Effector CD4-positive, alpha-beta T cell (primary cell): ENCODE results near the gene FKBP7.
"Not testable (repeated sequence)": the region's sequence is repeated elsewhere in the genome, so short reads cannot be mapped to it uniquely, and the experiment has no call there.

Experiments used
- DNase-seq: peaks from one replicate; pipeline ENCODE4 v3.0.0-alpha.2; 2020
- total RNA-seq: gene quantifications from one replicate; lab custom pipeline; 2026; lab: John Stamatoyannopoulos, UW

FKBP7 gene
- 0.94 reads per million for total RNA-seq

GRCh38 chr2:178478439-178479274 is at the start of gene FKBP7:
TSS of gene FKBP7 (minus strand) at chr2:178478600. CDS start at chr2:178478499, 101 bp downstream.
- DNase-seq, result peak; percentile 81

GRCh38 chr2:178527592-178527991 is 49.2 kb upstream of the FKBP7 start:
- DNase-seq, result no peak

GRCh38 chr2:178526256-178526655 is 47.9 kb upstream of the FKBP7 start:
- no peak for DNase-seq

- DNase-seq, result not testable (repeated sequence)
These were observed 47.1 kb upstream of the FKBP7 start for GRCh38 chr2:178525460-178525859.

GRCh38 chr2:178525010-178525409 is 46.6 kb upstream of the FKBP7 start:
- DNase-seq, result not testable (repeated sequence)

GRCh38 chr2:178523596-178524134 is 45.3 kb upstream of the FKBP7 start:
- DNase-seq, result no peak

- DNase-seq, result peak; percentile 76
These were observed 44.7 kb upstream of the FKBP7 start for GRCh38 chr2:178522950-178523595.

- no peak for DNase-seq
These were observed 43.1 kb upstream of the FKBP7 start for GRCh38 chr2:178521304-178522150.

- no peak for DNase-seq
These were observed 39.1 kb upstream of the FKBP7 start for GRCh38 chr2:178517496-178517895.

GRCh38 chr2:178514664-178515063 is 36.3 kb upstream of the FKBP7 start:
- no peak for DNase-seq

- DNase-seq, result no peak
These were observed 35.5 kb upstream of the FKBP7 start for GRCh38 chr2:178513876-178514275.

GRCh38 chr2:178512484-178512883 is 34.1 kb upstream of the FKBP7 start:
- DNase-seq, result no peak

GRCh38 chr2:178510384-178510783 is 32.0 kb upstream of the FKBP7 start:
- DNase-seq, result no peak

- no peak for DNase-seq
These were observed 30.2 kb upstream of the FKBP7 start for GRCh38 chr2:178508646-178509045.

- no peak for DNase-seq
These were observed 28.5 kb upstream of the FKBP7 start for GRCh38 chr2:178506949-178507348.

- DNase-seq, result no peak
These were observed 28.1 kb upstream of the FKBP7 start for GRCh38 chr2:178506524-178506923.

GRCh38 chr2:178506101-178506500 is 27.7 kb upstream of the FKBP7 start:
- no peak for DNase-seq

GRCh38 chr2:178502751-178503150 is 24.4 kb upstream of the FKBP7 start:
- no peak for DNase-seq

GRCh38 chr2:178499640-178500039 is 21.2 kb upstream of the FKBP7 start:
- no peak for DNase-seq

- no peak for DNase-seq
These were observed 19.7 kb upstream of the FKBP7 start for GRCh38 chr2:178498137-178498536.

- DNase-seq, result no peak
These were observed 17.6 kb upstream of the FKBP7 start for GRCh38 chr2:178496049-178496448.

GRCh38 chr2:178491612-178492011 is 13.2 kb upstream of the FKBP7 start:
- no peak for DNase-seq

- no peak for DNase-seq
These were observed 7.0 kb upstream of the FKBP7 start for GRCh38 chr2:178485356-178485755.
